CD4-positive, alpha-beta T cell treated with Interleukin-4 for 1 hour (primary cell): ENCODE measurements around the gene SMARCC1.

Source experiments
- DNase-seq, 2 donors: peaks; one replicate each; pipeline ENCODE4 v3.0.0-alpha.2; 2020 to 2022

The SMARCC1 gene

DNA sequence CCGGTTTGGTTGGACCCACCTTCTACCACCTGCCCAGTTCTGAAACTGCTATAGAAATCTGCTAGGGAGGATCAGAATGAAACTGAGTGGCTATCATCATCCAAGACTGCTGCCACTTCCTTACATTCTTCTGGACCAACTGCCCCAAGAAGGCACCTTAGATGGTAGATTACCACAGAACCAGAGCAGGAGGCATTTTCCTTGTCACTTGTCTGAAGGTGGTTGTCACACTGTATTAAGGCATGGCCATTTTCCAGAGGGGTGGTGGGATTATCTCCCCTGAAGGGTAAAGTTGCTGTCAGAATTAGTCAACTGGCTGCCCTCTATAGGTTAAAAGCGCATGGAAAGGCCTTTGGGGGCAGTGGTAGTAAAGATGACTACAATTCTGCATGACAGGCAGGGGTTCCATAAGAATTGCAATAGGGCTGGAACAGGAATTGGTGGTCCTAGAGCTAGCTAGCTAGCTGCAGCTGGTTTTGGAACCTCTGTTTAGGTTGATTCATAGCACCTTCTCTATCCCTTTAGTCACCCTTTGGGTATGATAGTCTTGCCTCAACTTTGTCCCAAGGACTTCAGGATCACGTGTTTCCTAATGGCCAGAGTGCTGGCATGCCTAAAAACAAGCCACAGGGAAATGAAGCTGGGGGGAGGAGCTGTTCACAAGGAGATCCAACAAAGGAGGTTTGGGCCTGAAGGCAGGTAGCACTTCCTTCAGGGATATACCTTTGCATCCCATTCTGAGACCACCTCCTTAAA lies 198.2 kb downstream of the SMARCC1 start:
- no peak for DNase-seq

DNA sequence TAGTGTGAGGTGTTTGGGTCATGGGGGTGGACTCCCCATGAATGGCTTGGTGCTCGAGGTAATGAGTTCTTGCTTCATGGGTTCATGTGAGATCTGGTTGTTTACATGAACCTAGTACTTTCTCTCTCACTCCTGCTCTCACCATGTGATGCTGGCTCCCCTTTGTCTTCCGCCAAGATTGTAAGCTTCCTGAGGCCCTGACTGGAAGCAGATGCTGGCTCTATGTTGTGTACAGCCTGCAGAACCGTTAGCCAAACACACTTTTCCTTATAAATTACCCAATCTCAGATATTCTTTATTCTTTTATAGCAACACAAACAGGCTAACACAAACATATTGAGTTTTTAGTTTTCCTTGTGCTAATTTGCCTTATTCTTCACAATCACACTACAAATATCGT lies 199.9 kb downstream of the SMARCC1 start:
- no peak for DNase-seq

DNA sequence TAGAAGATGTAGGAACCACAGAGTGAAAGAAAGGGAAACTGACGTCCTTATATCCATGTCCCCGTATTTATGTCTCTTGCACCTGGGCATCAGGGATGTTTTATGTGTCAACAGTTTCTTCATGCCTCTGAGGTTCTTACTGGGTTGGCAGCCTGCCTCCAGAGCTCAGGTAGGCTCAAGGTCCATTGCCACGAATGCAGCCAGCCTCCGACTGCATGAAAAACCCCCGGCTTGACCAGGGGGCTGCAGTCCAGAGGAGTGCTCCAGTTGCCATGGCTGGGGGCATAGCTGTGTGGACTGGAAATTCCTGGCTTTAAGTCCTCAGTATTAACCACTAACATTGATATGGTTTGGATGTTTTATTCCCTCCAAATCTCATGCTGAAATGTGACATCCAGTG lies 200.3 kb downstream of the SMARCC1 start:
- no peak for DNase-seq

DNA sequence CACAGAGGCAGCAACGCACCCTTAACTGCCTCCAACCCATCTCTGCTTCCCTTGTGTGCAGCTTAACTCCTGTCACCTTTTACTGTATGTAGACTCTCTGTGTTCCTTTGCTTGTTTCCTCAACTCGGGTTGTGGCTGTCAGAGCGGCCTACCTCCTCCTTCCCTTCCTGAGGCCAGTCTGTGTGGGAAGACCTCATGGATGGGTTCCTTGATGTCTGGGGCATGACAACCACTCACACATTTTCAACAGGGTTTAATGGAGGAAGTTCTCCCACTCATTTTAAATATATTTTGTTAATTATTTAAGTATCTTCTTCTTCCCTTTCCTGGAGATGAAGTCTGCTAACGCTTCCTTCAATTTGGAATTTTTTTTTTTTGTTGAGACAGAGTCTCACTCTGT lies 201.2 kb downstream of the SMARCC1 start:
- DNase-seq, result no peak

DNA sequence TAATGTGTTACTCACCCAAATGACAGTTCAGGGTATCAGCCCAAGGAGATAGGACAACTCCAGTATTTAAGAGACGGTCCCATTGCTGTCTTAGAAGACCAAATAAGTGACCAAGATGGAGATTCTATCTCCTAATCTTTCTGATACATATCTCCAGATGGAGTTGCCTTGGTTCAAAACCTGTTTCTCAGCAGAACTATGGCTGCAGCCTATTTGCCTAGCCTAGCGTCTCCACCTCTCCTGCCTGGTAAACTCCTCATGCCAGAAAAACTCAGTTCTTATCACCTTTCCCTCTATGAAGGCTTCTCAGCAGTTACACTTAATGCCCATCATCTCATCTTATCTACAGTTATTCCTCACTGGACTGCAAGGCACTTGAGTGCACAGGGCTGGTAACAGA lies 201.8 kb downstream of the SMARCC1 start:
- DNase-seq, result no peak

DNA sequence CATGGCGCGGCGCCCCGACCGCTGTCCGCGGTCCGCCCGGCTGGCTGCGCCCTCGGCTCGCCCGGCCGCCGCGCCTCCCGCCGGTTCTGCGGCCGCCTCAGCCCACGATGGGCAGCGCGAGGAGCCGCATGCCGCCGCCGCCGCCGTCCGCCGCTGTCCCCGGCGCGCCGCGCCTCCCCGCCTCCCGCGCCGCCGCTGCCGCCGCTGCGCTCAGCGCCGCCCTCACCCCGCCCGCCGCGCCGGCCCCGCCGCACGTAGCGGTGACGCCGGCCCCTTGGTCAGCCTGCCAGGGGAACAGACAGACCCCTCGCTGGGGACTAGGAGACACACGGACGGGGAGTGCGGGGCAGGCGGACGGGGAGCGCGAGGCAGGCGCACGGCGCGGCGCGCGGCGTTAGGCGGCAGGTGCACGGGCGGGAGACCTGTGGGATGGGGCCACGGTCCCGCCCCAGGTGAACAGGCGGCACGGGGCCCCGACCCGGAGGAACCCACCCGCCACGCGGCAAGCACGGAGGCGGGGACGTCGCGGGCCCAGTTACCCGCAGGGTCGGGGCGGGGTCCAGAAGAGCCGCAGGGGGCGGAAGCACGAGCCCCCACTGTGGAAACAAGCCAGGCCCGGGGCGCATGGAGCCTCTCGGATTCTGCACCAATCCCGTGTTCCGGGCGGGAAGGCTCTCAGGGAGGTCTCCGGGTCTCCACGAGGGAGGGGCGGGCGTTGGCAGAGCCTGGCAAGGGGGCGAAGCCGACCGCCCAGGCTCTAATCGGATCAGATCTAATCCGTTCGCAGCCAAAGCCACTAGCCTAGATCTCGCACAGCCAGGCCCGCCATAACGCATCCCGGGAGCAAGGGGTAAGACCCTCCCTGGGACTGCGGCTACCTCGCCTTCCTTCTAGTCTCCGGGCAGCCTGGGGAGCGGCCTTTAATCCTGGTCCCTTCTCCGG lies 202.7 kb downstream of the SMARCC1 start, which contains the start of gene CSPG5:
TSS of gene CSPG5 (minus strand) at position 175 of the 942 bp plus-strand sequence. CDS start at position 3, 172 bp downstream.
- peak in 1 of 2 donors; percentile 26 for DNase-seq

DNA sequence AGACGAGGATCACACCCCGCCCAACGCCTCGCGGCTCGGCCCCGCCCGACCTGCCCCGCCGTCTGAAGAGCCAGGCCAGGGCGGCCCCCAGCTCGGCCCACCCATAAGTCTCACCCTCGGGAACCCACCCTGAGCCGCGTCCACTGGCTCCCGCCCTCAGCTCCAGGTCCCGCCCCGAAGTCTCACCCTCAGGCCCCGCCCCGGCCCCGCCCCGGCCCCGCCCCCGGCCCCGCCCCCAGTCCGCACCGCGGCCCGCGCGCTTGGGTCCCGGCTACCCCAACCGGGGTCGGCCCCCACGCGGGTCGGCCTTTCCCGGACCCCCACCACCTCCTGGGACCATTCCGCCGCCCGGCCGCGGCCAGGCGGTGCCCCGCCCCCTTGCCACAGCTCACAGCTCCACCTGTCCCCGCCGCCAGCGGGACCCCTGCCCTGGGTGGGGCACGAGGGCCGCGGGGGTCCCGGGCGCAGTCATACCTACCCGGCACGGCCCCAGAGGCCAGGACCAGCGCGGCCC lies 203.5 kb downstream of the SMARCC1 start:
- peak; percentile 38 to 57 for DNase-seq

DNA sequence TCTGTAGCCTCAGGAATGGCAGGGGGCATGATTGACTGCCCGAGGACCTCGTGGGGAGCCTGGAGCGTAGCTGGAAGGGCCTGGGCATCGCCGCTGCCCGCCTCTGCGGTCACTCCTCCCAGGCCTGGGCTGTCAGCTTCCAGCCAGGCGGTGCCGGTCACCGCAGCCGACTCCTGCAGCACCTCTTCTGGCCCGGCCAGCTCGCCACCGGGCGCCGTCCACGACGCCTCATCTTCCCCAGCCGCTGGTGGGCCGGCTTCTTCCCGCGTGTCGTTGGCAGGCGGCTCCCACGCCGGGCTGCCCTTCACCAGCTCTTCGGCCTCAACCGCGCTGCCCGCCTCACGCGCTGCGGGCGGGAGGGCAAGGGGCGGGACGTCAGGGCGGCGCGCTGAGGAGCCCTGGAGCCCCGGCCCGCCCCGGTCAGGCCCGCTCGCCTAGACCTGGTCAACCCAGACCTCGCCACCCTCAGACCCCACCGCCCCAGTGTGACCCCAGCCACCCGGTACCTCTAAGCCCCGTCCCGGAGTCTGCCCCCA lies 204.0 kb downstream of the SMARCC1 start:
- DNase-seq, result no peak

DNA sequence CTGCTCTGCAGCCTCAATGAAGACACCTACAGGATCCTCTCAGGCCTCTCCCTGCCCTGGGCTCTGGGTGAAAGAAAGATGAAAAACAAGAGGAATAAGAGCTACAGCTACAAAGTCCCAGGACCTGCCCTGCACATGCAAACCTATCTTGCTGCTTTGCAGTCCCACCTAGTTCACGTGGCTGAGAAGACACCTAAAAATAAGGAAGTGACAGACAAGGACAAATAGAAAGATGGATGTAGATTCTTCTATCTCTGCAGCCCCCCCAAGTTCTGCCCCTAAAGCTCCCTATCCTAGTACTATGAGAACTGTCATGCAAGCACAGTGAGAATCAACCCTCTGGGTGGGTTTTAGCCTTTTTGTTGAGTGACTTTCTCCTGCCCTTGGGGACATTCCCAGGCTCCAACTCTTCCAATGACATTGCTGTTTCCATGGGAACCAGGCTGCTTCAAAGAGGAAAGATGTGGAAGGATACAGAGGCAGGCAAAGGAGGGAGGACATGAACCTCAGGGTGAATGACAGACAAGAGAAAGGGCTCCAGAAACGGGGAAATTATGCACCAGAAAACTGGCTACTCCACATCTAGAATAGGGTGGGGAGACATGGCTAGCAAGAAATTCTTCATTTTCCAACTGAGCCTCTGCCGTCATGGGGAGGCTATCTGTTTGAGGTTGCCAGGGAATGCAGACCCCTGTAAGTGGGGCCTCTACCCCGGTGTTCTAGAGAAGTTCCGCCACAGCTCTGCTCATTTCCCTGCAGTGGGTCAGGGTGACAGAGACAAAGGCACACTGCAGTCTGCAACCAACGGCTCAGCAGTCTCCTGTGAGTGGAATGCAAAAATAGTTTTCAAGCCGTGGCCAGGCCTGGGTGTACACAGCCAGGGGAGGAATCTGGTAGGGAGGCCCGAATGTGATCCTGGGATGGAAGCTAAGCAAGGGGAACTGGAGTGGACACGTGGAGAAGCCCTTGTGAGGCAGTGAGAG lies 208.2 kb downstream of the SMARCC1 start:
- no peak for DNase-seq

DNA sequence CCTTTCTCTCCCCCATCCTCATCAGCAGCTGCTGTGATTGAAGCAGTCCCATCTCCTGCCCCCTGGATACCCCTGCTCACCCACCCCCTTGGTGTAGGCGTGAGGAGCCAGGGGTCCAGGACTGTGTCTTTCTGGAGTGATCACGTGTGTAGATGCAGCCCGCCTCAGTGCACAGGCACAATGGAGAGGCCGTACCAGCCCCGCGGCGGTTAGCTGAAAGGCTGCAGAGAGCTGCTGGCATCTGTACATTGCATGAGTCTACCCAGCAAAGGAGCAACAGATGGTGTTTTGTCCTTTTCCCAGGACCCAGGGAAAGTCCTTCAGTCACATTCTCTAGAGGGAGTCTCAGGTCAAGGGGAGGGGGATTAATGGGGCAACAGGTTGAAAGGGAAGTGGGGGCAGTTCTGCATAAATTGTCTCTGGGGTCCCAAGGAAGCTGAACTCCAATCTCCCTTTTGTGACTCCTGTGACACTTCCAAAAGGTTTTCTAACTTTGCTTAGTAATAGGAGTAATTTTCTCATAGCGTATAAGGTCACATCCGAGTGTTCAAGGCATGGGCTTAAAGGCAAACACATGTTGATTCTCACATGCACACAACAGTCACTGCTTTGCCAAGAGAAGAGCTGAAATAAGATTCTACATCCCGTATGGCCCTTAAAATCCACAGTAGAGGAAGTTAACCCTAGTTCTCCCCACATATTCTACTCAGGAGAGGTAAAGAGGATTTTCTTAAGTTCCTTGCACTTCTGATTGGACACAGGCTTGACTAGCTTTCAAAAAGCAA lies 210.1 kb downstream of the SMARCC1 start:
- no peak for DNase-seq

DNA sequence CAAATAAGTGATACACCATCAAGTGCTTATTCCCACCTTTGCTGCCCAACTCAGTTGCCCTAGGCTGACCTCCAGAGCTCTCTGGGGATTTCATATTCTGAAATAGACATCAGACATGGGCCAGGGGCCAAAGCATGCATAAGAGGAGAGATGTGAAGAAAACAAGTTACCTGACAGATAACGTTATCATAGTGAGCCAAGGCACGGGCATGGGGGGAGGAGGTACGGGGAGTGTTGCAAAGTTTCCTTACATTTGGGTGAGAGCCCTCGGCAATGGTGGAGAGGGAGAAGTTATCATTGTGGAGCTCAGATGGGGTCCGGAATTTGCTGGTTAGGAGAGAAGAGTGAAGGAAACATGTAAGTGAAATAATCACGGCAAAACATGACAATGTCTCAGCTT lies 212.8 kb downstream of the SMARCC1 start:
- no peak for DNase-seq

DNA sequence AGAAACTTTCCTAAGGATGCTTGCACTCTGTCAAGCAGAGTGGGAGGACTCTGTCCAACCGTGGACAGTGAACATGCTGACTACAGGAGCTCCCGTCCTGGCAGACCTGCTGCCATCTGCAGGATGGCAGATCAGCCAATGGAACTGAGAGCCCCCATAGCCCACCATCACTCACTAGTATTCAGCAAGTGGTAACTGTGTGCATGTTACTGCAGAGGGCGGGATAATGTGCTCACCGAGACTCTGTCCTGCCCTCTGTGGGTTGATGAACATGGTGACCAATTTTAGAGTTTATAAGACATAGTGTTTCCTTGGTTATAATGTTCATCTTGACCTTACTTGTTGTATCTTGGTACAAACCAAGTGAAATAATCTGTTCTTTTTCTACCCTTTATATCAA lies 214.5 kb downstream of the SMARCC1 start:
- DNase-seq, result no peak

DNA sequence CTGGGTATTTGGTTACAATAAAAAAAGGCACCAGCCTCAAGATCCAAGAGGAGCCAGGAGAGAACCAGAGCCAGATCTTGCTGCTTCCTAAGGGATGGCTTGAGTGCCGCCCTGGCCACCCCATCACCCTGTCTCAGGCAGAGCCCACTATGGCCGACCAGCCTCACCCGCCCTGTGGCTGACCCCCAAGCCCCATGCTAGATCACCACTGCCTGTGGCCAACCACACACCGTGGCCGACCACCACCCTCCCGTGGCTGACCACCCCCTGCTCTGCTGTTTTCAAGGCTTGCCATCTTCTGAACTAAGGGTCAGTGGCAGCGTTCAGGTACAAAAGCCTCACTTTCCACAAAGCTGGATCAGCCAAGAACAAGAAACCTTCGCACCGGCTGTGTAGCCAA lies 215.0 kb downstream of the SMARCC1 start:
- DNase-seq, result no peak

DNA sequence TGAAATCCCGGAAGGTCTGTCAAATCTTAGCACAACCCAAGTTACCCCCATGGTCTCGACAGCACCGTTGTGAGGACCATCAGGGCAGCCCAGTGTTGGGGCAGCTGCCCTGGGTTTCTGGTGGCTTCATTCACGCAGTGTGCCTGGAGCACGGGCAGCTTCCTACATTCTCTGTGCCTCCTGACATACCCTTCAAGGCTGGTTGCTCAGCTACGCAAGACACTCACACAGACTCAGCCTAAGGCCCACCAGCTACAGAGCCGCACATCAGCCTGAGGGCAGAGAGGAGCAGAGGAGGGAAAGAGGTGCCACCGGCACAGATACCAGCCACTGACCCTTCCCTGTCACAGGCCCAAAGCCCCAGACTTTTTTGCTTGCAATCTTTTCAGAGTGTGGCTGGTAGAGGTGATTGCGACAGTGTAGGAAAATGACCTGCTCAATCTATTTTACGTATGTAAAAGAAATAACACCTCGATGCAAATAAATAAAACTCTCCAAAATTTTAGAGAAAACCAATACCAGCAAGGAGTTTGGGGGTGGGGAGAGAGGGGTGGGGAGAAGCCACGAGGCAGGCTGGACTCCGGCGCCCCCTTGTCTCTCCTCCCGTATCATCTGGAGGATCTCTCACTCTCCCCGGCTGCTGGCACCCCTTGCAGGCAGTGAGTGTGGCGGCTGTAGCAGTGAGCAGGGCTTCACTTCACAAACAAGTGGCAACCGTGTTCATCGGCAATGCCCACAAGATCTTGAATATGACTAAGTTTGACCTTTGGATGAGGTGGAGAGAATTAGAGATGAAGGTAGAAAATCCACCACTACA lies 215.8 kb downstream of the SMARCC1 start:
- DNase-seq, result no peak

DNA sequence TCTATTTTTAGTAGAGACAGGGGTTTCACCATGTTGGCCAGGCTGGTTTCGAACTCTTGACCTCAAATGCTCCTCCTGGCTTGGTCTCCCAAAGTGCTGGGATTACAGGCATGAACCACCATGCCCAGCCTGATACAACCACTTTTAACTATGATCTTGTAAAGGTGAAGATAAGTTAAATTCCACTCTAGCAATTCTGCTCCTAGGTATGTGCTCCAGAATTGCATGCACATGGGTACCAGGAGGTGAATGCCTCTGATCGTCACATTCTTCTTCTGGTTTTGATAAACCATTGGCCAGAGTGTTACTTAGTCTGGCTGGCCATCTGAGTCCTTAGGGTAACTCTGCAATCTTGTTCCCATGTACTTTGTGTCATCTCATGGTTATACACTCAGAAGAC lies 225.3 kb downstream of the SMARCC1 start:
- DNase-seq, result no peak

DNA sequence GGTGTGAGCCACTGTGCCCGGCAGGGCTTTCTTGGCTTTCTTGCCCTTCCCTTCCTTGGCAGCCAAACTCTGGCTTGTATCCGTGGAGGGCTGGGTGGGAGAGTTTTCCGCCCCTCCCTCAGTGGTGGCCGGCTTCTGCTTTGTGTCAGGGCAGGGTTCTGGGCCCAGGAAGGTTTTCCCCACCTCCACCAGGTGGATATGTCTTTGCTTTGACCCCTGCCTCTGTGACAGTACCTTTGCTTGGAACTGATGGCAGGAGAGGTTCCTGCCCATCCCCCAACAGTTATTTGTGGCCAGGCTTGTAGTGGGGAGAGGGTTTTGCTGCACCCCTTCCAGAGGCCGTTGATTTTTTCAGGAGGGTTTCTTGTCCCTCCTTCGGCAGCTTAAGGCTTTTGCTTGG lies 227.4 kb downstream of the SMARCC1 start:
- DNase-seq, result no peak

DNA sequence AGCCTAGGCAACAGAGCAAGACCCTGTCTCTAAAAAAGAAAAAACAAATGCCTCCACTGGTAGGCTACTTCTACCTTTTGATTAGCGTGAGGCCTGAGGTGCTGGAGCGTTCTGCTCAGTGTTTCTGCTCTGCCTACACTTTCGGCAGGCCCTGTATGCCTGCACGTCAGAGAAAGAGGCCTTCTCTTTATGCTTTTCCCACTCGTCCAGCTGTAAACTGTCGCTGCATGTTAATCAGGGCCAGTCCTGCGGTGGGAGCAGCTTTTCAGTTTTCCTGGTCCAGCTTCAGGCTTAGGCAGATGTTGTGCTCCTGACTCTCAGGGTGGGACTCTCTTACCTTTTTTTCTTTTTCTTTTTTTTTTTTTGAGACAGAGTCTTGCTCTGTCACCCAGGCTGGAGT lies 228.3 kb downstream of the SMARCC1 start:
- DNase-seq, result no peak

DNA sequence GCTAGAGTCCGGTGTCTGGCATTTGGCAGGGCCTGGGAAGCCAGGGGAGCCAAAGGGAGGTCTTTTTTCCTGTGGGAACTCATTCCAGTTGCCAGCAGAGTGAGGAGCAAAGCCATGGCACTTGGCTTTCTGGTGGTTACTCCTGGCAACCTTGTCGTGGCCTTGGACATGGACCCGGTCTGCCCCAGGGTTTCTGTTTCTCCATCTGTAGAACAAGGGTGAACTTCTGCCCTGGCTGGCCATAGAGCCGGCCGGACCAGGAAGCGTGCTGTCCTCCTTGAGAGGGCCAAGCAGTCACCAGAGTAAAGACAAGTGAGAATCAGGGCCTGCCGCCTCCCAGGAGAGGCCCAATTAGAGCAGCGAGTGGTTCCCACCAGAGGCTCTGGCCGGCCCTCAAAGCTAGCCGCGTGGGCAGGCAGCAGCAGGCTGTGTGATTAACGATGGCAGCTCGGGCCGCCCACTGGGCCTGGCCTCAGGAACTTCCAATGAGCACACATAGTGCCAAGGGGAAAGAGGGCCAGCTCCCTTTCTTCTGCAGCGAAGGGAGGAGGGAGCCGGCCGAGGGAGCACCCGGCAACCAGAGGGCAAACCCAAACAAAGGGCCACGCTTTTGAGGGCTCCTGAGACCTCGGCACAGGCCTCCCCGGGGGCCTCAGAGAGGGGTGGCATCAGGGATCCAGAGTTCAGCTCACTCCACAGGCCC lies 239.1 kb downstream of the SMARCC1 start:
- no peak for DNase-seq

DNA sequence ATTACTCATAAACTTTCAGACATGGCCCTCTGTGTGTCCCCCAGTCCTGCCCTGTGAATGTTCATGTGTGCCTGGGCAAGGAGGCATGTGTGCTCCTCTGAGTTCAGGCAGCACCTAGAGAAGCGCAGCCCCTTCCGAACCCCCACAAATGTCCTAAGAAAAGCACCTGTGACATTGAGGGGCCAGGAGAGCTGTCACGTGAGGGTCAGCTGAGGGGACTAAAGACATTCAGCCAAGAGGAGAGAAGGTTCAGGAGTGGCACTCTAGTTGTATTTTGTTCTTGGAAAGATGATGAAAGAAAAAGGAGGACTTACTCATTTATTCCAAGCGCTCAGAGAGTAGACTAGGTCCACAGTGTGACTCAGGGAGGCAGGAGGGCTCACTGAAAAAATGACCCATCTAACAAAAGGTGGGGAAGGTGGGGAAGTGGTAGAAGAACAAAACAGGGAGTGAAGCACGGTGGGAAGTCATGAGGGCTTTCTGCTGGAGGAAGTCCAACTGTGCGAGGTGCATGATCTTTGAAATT lies 240.0 kb downstream of the SMARCC1 start:
- no peak for DNase-seq

DNA sequence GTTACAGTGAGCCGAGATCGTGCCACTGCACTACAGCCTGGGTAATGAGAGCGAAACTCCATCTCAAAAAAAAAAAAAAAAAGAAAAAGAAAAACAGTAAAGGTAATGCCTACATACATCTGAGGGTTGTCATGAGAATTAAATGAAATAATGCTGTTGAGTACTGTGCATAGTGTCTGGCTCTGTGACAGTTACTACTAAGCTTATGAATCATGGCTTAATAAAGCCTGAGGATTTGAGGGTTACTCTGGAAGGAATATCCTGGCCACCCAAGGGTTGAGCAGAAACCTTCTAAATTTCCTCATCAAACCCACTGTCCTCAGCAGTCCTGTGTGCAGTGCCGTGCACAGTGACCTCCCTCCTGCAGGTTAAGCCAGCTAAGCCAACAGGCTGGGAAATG lies 241.4 kb downstream of the SMARCC1 start:
- DNase-seq, result no peak
